ENCODE results near the gene MEOX2. TPM values are rescaled to one million over a fixed set of nuclear protein-coding genes. Genes with fewer than 3 reads are reported as not detected.

The MEOX2 gene
- total RNA-seq, 1 experiment from 2014 or later, result not detected

GRCh38 chr7:15618275-15618674 is 68.2 kb downstream of the MEOX2 start:
- no peak for DNase-seq (ENCODE audit: low spot score)

DNA sequence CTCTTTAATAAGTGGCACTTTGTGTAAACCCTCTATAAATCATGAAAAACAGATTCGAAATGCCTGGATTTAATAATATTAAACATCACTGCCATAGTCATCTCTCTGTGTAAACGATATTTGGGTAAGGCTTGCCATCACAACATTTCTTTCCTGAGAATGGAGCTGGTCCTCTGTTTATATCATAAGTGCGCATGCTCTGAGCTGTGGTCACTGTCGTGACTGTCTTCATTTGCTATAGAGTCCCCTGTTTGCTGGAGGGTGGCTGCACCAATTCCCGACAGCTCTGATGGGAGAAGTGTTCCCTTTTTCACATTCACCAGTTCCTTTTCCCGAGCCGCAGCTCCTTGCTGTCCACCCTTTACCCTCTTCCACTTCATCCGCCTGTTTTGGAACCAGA is 74.3 kb downstream of the MEOX2 start:
- no peak for DNase-seq (ENCODE audit: low spot score)

DNA sequence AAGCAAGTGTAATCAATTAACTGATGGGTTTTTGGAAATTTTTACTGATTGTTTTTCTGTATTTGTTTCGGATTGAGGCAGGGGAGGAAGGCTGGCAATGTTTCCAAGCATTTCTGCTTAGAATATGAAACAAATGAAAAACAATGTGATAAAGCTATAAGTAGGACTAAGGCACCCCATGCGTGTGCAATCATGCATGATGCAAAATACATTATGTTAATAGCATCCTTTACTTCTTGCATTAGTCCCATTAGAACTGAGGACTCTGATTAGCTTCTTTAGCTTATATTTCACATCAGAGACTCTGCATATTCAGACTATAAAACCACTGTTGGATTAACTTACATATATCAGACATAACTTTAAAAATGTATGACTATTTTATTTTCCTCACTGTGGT is 76.0 kb downstream of the MEOX2 start:
- DNase-seq (ENCODE audit: low spot score), result no peak

- DNase-seq (ENCODE audit: low spot score), result no peak
Measured at GRCh38 chr7:15609287-15609686, 77.2 kb downstream of the MEOX2 start.

GRCh38 chr7:15607529-15608210 is 78.8 kb downstream of the MEOX2 start:
- DNase-seq (ENCODE audit: low spot score), result no peak

GRCh38 chr7:15606561-15606960 is 79.9 kb downstream of the MEOX2 start:
- no peak for DNase-seq (ENCODE audit: low spot score)

GRCh38 chr7:15604166-15604565 is 82.3 kb downstream of the MEOX2 start:
- DNase-seq (ENCODE audit: low spot score), result no peak

DNA sequence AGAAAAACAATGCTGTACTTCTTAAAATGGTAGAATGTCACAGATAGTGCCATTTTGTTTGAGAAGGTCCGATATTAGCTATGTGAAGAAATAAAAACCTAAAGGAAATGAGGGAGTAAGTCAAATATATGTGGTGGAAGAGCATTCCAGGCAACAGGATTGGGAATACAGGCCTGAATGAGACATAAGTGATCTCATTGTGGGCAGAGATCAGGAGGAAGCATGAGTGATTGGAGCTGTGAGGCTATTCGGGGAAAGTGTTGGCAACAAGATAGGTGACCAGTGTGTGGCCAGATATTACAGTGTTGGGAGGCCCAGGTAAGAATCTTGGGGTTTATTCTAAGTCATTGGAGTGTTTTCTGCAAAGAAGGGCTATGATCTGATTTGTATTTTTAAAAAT is 83.4 kb downstream of the MEOX2 start:
- no peak for DNase-seq (ENCODE audit: low spot score)

GRCh38 chr7:15602236-15602635 is 84.2 kb downstream of the MEOX2 start:
- DNase-seq (ENCODE audit: low spot score), result no peak

- DNase-seq (ENCODE audit: low spot score), result no peak
Measured at GRCh38 chr7:15601175-15601574, 85.3 kb downstream of the MEOX2 start.

DNA sequence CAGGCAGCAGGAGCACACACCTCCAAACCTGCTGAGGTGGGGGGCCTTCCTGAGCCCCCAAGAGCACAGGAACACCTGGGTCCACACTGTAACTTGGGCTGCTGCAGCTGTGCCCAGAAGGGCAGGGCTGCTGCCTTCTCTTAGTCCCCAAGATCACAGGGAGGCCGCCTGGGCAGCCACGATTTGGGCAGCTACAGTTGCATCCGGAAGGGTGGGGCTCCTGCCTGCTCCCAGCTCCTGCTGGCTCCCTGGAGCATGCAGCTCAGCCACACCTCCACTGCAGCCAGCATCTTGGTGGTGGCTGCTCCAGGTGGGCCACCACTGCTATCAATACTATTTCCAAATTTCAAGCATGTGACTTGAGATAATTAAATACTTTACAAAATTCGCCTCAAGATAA is 86.2 kb downstream of the MEOX2 start:
- no peak for DNase-seq (ENCODE audit: low spot score)

DNA sequence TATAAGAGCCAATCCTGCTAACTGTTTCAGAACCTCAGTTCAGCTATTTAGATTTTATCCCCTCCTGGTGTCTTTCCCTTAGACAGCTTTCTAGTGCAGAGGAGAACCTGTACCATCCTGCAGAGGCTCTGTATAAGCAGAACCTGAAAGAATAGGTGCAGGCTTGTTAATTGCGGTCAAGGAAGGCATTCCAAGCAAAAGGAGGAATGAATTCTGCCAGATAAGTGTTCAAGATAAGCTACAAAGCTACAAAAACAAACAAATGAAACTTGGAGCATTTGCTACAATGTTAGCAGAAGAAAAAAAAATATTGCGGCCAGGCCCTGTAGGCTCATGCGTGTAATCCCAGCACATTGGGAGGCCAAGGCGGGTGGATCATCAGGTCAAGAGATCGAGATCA is 92.0 kb downstream of the MEOX2 start:
- DNase-seq (ENCODE audit: low spot score), result peak; percentile 19

GRCh38 chr7:15593382-15593781 is 93.1 kb downstream of the MEOX2 start:
- DNase-seq (ENCODE audit: low spot score), result no peak

- no peak for DNase-seq (ENCODE audit: low spot score)
Measured at GRCh38 chr7:15586266-15586665, 100.2 kb downstream of the MEOX2 start.

DNA sequence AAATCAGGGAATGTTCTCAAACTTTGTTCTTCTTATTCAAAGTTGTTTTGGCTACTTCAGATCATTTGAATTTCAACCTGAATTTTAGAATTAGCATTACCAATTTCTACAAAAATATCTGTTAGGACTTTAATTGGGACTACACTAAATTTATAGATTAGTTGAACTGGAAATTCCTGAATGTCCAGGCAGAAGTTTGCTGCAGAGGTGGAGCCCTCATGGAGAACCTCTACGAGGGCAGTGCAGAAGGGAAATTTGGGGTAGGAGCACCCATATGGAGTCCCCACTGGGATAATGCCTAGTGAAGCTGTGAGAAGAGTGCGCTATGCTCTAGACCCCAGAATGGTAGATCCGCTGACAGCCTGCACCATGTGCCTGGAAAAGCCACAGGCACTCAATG is 101.9 kb downstream of the MEOX2 start:
- no peak for DNase-seq (ENCODE audit: low spot score)

- no peak for DNase-seq (ENCODE audit: low spot score)
Measured at GRCh38 chr7:15582773-15583172, 103.7 kb downstream of the MEOX2 start.

GRCh38 chr7:15581352-15581951 is 105.0 kb downstream of the MEOX2 start:
- no peak for DNase-seq (ENCODE audit: low spot score)

DNA sequence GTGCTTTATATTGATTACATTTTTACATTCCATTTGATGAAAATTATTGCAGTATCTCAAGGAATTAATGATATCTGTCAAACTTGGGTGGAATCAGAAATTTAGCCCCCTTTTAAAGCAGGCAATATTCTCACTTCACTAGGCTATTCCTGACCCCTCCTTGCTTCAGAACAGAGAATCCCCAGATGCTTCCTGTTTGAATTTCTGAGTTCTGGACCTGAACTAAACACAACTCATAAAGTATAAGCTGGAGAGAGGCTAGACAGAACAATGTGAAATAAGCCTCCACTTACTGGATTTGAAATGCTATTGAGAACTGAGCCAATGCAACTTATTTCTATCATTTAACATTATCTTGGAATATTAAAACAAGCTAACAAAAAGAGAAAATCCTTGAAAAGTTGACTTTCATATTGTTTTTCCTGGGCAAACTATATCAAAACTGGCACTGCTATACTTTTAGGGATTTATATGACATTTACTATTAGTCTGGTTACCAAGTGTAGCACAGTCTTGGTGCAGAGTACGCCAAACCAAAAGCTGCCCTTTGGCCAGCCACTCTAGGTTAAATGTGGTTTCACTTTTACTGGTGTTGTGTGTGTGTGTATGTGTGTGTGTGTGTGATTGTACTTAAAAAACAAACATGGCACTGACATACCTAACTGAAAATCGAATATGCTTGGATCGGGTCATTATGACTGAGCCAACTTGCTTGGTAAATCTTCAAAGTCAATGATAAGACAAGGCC is 105.7 kb downstream of the MEOX2 start:
- DNase-seq (ENCODE audit: low spot score), result no peak

DNA sequence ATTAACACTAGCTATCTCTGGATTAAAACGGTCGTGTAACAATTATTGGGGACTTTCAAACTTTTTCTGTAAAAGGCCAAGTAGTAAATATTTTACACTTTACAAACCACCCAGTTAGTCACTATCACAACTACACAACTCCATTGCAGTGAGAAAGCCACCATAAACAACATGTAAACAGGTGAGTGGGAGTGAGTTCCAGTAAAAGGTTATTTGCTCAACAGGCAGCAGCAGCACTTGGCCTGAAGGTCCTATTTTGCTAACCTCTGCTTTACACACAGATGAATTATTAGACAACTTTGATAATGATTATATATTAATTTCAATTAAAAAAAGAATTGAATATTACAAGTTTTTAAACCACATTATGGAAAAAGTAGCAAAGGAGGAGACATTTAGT is 108.9 kb downstream of the MEOX2 start:
- DNase-seq (ENCODE audit: low spot score), result no peak

DNA sequence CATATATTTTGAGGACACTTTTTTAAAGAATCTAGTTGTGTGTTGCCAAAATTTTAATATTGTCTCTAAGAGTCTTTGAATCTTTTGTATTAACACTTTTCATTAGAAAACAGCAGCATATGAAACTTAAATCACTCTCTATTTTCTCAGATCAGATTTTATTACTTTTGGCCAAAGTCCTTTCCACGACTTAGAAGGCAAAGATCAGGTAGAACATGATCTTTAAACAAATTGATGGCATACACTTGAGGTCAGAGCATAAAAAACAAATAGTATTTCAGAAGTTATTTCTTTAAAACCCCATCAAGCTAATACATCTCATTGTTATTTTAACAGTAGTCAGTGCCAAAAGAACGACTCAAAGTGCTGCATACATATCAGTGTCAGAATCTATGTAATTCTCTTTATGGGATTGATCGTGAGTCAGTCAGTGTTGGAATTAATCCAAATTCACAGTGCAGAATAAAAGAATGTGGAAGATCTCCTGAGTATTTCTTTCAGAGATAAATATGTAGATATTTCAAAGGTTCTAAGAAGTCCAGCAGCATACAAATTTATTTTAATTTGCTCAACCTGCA is 115.1 kb downstream of the MEOX2 start:
- peak; percentile 71 for DNase-seq (ENCODE audit: low spot score)

DNA sequence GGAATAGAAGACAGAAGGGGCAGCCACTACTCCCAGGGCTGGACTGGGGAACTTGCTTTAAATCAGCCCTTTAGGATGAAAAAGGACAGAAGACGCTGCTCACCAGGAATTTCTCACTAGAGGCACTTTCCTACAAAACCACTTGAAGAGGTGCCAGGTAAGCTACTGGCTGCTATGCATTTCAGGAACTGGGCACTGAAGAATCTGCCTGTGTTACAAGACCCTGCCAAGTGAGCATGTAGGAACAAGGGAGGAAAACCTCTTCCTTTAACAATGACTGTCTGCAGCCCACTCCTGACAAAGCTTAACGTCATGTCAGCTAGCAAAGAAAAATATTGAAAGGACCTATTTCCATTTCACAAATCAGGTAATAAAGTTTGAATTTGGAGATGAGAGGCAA is 118.8 kb downstream of the MEOX2 start:
- DNase-seq (ENCODE audit: low spot score), result no peak

DNA sequence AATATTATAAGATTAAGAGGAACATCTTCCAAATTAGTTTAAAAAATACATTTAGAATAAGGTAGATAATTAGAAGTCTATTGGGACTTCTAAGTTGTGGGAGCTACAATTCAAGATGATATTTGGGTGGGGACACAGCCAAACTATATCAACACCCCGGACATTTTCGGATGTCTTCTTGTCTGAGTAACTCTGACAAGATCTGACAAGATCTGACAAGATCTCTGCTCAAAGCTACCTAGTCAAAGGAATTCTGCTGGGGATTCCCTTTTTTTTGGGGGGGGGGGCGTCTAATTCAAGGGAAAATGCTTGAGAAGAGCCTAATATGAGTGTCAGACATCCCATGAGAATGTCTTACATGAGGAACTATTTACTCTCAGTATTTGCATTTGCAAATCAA is 119.4 kb downstream of the MEOX2 start:
- no peak for DNase-seq (ENCODE audit: low spot score)

GRCh38 chr7:15566476-15566875 is 120.0 kb downstream of the MEOX2 start:
- DNase-seq (ENCODE audit: low spot score), result no peak
